Measurements from ENCODE around the gene AZU1.
A peak's percentile ranks its signal among the peaks of the same experiment; 100 is the strongest.

Gene AZU1

GRCh38 chr19:787536-787935 lies 40.1 kb upstream of the AZU1 start:
- H3K27ac ChIP-seq = no peak overlapping the region
- H3K36me3 ChIP-seq (ENCODE audit: insufficient read depth, low read length) = no peaks in the 10 kb centered on the region
- no peak overlapping the region for H3K9ac ChIP-seq (ENCODE audit: insufficient read length)
- no peak for DNase-seq (ENCODE audit: low read depth, low spot score)
- no peak overlapping the region for H3K4me3 ChIP-seq
- H3K9me3 ChIP-seq (ENCODE audit: low read depth, low read length) = no peaks in the 10 kb centered on the region
- TF ChIP-seq POLR2AphosphoS5 (IDR thresholded peaks at IDR 0.05; ENCODE audit: borderline replicate concordance, low read depth, low read length) = no peak
- no peak for TF ChIP-seq EZH2 (IDR thresholded peaks at IDR 0.05)
- no peak for TF ChIP-seq FOXP2 (optimal IDR thresholded peaks at IDR 0.05; ENCODE audit: control extremely low read depth, extremely low read length, insufficient read depth)

GRCh38 chr19:788686-788982 lies 39.0 kb upstream of the AZU1 start:
- no peak overlapping the region for H3K4me3 ChIP-seq
- no peak for DNase-seq (ENCODE audit: low read depth, low spot score)

GRCh38 chr19:788983-789700 lies 38.5 kb upstream of the AZU1 start:
- H3K36me3 ChIP-seq (ENCODE audit: insufficient read depth, low read length) = no peaks in the 10 kb centered on the region
- 0 out of 2 replicates have a peak overlapping the region, but pooled peaks have one; percentile 19 for H3K27ac ChIP-seq
- TF ChIP-seq EZH2 (IDR thresholded peaks at IDR 0.05) (no peak), POLR2AphosphoS5 (IDR thresholded peaks at IDR 0.05; ENCODE audit: borderline replicate concordance, low read depth, low read length) (no peak), FOXP2 (optimal IDR thresholded peaks at IDR 0.05; ENCODE audit: control extremely low read depth, extremely low read length, insufficient read depth) (no peak)
- no peak overlapping the region for H3K4me3 ChIP-seq
- H3K9me3 ChIP-seq (ENCODE audit: low read depth, low read length) = no peaks in the 10 kb centered on the region
- H3K9ac ChIP-seq (ENCODE audit: insufficient read length) = no peak overlapping the region
- no peak for DNase-seq (ENCODE audit: low read depth, low spot score)

More at GRCh38 chr19:788686-788982, 39.0 kb upstream of the AZU1 start:
- Histone ChIP-seq H3K36me3 (ENCODE audit: insufficient read depth, low read length) (no peaks in the 10 kb centered on the region), H3K9ac (ENCODE audit: insufficient read length) (no peak overlapping the region), H3K9me3 (ENCODE audit: low read depth, low read length) (no peaks in the 10 kb centered on the region), H3K27ac (no peak overlapping the region)
- TF ChIP-seq FOXP2 (optimal IDR thresholded peaks at IDR 0.05; ENCODE audit: control extremely low read depth, extremely low read length, insufficient read depth) (no peak), EZH2 (IDR thresholded peaks at IDR 0.05) (no peak), POLR2AphosphoS5 (IDR thresholded peaks at IDR 0.05; ENCODE audit: borderline replicate concordance, low read depth, low read length) (no peak)

GRCh38 chr19:789701-790060 lies 38.0 kb upstream of the AZU1 start:
- 0 out of 2 replicates have a peak overlapping the region, but pooled peaks have one; percentile 19 for H3K27ac ChIP-seq
- no peak for DNase-seq (ENCODE audit: low read depth, low spot score)
- H3K9me3 ChIP-seq (ENCODE audit: low read depth, low read length) = no peaks in the 10 kb centered on the region
- no peak for TF ChIP-seq EZH2 (IDR thresholded peaks at IDR 0.05)
- TF ChIP-seq FOXP2 (optimal IDR thresholded peaks at IDR 0.05; ENCODE audit: control extremely low read depth, extremely low read length, insufficient read depth) = no peak
- no peak overlapping the region for H3K4me3 ChIP-seq
- no peak overlapping the region for H3K9ac ChIP-seq (ENCODE audit: insufficient read length)
- H3K36me3 ChIP-seq (ENCODE audit: insufficient read depth, low read length) = no peaks in the 10 kb centered on the region

- Histone ChIP-seq H3K4me3 (no peak overlapping the region), H3K27ac (peak overlapping the region; percentile 50; the same call in 1 of the 2 replicates), H3K9ac (ENCODE audit: insufficient read length) (no peak overlapping the region), H3K36me3 (ENCODE audit: insufficient read depth, low read length) (no peaks in the 10 kb centered on the region), H3K9me3 (ENCODE audit: low read depth, low read length) (no peaks in the 10 kb centered on the region)
- DNase-seq (ENCODE audit: low read depth, low spot score) = no peak
- TF ChIP-seq FOXP2 (optimal IDR thresholded peaks at IDR 0.05; ENCODE audit: control extremely low read depth, extremely low read length, insufficient read depth) (no peak), POLR2AphosphoS5 (IDR thresholded peaks at IDR 0.05; ENCODE audit: borderline replicate concordance, low read depth, low read length) (no peak), EZH2 (IDR thresholded peaks at IDR 0.05) (no peak)
Measured at GRCh38 chr19:791007-791566, 36.5 kb upstream of the AZU1 start.

- Histone ChIP-seq H3K4me3 (no peak overlapping the region), H3K9ac (ENCODE audit: insufficient read length) (no peak overlapping the region), H3K27ac (peak overlapping the region; percentile 50; the same call in 1 of the 2 replicates), H3K36me3 (ENCODE audit: insufficient read depth, low read length) (no peaks in the 10 kb centered on the region), H3K9me3 (ENCODE audit: low read depth, low read length) (no peaks in the 10 kb centered on the region)
- no peak for TF ChIP-seq POLR2AphosphoS5 (IDR thresholded peaks at IDR 0.05; ENCODE audit: borderline replicate concordance, low read depth, low read length)
- no peak for TF ChIP-seq EZH2 (IDR thresholded peaks at IDR 0.05)
- no peak for TF ChIP-seq FOXP2 (optimal IDR thresholded peaks at IDR 0.05; ENCODE audit: control extremely low read depth, extremely low read length, insufficient read depth)
- no peak for DNase-seq (ENCODE audit: low read depth, low spot score)
Measured at GRCh38 chr19:791567-792305, 35.9 kb upstream of the AZU1 start.

- H3K9ac ChIP-seq (ENCODE audit: insufficient read length) = no peak overlapping the region
- H3K4me3 ChIP-seq = no peak overlapping the region
- TF ChIP-seq POLR2AphosphoS5 (IDR thresholded peaks at IDR 0.05; ENCODE audit: borderline replicate concordance, low read depth, low read length) = no peak
- no peak for TF ChIP-seq FOXP2 (optimal IDR thresholded peaks at IDR 0.05; ENCODE audit: control extremely low read depth, extremely low read length, insufficient read depth)
- no peak for TF ChIP-seq EZH2 (IDR thresholded peaks at IDR 0.05)
- no peaks in the 10 kb centered on the region for H3K36me3 ChIP-seq (ENCODE audit: insufficient read depth, low read length)
- no peaks in the 10 kb centered on the region for H3K9me3 ChIP-seq (ENCODE audit: low read depth, low read length)
- no peak for DNase-seq (ENCODE audit: low read depth, low spot score)
- H3K27ac ChIP-seq = peak overlapping the region; percentile 22; the same call in 1 of the 2 replicates
Measured at GRCh38 chr19:792306-792885, 35.2 kb upstream of the AZU1 start.

- Histone ChIP-seq H3K4me3 (no peak overlapping the region), H3K27ac (no peak overlapping the region), H3K9ac (ENCODE audit: insufficient read length) (no peak overlapping the region), H3K36me3 (ENCODE audit: insufficient read depth, low read length) (peaks cover 9% of the 10 kb centered on the region), H3K9me3 (ENCODE audit: low read depth, low read length) (no peaks in the 10 kb centered on the region)
- no peak for TF ChIP-seq FOXP2 (optimal IDR thresholded peaks at IDR 0.05; ENCODE audit: control extremely low read depth, extremely low read length, insufficient read depth)
- no peak for DNase-seq (ENCODE audit: low read depth, low spot score)
Measured at GRCh38 chr19:793806-794205, 33.8 kb upstream of the AZU1 start.

Data from SK-N-MC (cell line).